ENCODE data around the gene ART4. TPM values are rescaled to one million over a fixed set of nuclear protein-coding genes. Genes with fewer than 3 reads are reported as not detected.

The ART4 gene, protein sequence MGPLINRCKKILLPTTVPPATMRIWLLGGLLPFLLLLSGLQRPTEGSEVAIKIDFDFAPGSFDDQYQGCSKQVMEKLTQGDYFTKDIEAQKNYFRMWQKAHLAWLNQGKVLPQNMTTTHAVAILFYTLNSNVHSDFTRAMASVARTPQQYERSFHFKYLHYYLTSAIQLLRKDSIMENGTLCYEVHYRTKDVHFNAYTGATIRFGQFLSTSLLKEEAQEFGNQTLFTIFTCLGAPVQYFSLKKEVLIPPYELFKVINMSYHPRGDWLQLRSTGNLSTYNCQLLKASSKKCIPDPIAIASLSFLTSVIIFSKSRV
- 1.3 and 7.9 TPM in 2 replicates for total RNA-seq

DNA sequence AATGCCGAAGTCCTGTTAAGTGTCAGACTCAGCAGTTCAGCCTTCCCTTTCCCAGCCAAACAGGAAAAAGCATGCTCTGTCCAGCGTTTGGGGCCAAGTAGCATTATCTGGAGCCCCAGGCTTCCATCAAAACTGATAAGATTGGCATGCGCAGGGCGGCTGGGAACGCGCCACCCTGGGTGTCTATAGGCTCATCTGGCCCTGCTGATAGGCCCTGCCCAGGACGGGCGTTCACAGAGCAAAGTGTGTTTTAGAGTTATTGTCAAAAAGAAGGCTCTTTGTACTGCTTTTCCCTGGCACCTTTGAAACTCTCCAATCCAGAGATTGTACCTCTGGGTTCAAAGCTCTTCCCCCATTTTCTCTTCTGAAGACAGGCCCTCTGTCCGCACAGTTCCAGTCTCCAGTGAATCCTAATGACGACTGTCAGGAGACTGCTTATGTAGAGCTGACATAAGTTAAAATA, at the start of gene ART4:
Gene ART4, minus strand, starts transcription at position 102 of the 463 bp plus-strand sequence. CDS start 413 bp downstream, outside the sequence.

DNA sequence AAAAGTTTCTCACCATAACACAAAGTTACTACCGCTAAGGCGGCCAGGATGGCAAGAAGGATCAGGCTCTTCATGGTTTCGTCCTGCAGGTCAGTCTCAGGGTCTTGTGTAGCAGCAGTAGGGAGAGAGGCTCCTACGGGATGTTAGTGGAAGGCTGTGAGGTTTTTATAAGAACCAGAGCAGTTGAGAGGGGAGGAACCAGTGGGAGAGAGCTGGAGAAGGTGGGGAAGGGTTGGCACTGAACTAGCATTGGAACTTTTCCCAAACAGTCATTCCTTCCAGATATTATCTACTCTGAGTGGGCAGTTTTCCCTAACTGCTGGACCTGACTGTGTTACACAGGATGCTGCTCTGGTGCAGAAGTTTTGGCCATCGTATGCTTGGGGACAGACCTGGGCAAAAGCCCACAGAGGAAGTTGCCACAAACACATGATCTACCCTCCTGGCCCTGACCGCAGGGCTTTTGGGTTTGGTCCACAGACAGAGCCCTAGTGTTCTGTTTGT, 42.4 kb upstream of the ART4 start, which contains the start of gene MGP:
Gene MGP, minus strand, starts transcription at position 137 of the 504 bp plus-strand sequence. Its CDS starts 63 bp downstream, at position 74.

GRCh38 chr12:14814014-14814413, 29.3 kb downstream of the ART4 start, which contains the start of gene SMCO3:
TSS of gene SMCO3 (minus strand) at chr12:14814182. CDS start at chr12:14806680, 7,502 bp downstream.

GRCh38 chr12:14803011-14803829, 40.1 kb downstream of the ART4 start, which contains the start of the genes C12orf60 and WBP11:
TSS of gene C12orf60 (plus strand) at chr12:14803670. CDS start at chr12:14822936, 19,266 bp downstream.
TSS of gene WBP11 (minus strand) at chr12:14803478. CDS start at chr12:14801383, 2,095 bp downstream.

Other genes with a start within 250 kb of the ART4 start
- gene GUCY2C, start 146.9 kb downstream of the ART4 start, total RNA-seq = not detected in 2 replicates
- gene WBP11, start 40.0 kb downstream of the ART4 start, total RNA-seq = 9.3 and 9.6 TPM in 2 replicates
- gene C12orf60, start 39.9 kb downstream of the ART4 start, total RNA-seq = 0.28 and 1.5 TPM in 2 replicates
- 0.38 and 6.2 TPM in 2 replicates for gene SMCO3, start 29.3 kb downstream of the ART4 start, total RNA-seq
- 47.7 and 113 TPM in 2 replicates for gene MGP, start 42.3 kb upstream of the ART4 start, total RNA-seq
- gene ERP27, start 95.0 kb upstream of the ART4 start, total RNA-seq = 0.19 TPM in 1 of 2 replicates, not detected in the other
- gene ARHGDIB, start 118.1 kb upstream of the ART4 start, total RNA-seq = 36.9 and 90.9 TPM in 2 replicates
- gene PDE6H, start 129.5 kb upstream of the ART4 start, total RNA-seq = not detected in 2 replicates